Upper lobe of left lung (tissue), 4 donors: Measurements from ENCODE around the gene CXCR5.

Source experiments
- CTCF ChIP-seq, 6 experiments: fragments of 450-650 bp in 4 of 6; fragments of 200-600 bp in 2 of 6; sonication (generic) in 2 of 6; IDR thresholded peaks; one replicate each; pipeline ENCODE4 v1.5.1; 2016 to 2019; ENCODE audit warnings: antibody characterized with exemption in 6 of 6
- POLR2AphosphoS5 ChIP-seq, 2 donors: sonication (generic); formaldehyde crosslinking; IDR thresholded peaks; one replicate each; pipeline ENCODE4 v1.5.1; 2017; ENCODE audit warnings: antibody characterized with exemption in 2 of 2

GRCh38 chr11:118889797-118890196, 6.1 kb downstream of the CXCR5 start:
- TF ChIP-seq CTCF (IDR thresholded peaks at IDR 0.05) (no peak), POLR2AphosphoS5 (IDR thresholded peaks at IDR 0.05) (no peak)
